SU-DHL-6 (cell line): ENCODE results near the gene HUNK.

Source experiments
- H2AFZ ChIP-seq: fragments of 200-600 bp; sonication (generic); 2 replicates; pipeline ENCODE4 v1.6.1; 2014; ENCODE audit warnings: low read depth, mild to moderate bottlenecking, moderate library complexity, mixed read lengths, antibody characterized with exemption, low read length; ENCODE audit not compliant: severe bottlenecking
- H3F3A ChIP-seq: fragments of 200-600 bp; shearing (Covaris generic); 2 replicates; pipeline ENCODE4 v1.6.0; 2016; ENCODE audit warnings: antibody characterized with exemption, mild to moderate bottlenecking; ENCODE audit not compliant: insufficient read depth
- H3K27ac ChIP-seq: fragments of 200-600 bp; sonication (generic); 2 replicates; pipeline ENCODE4 v1.5.1; 2016; ENCODE audit warnings: low read depth, mild to moderate bottlenecking, low read length, moderate library complexity, mixed read lengths
- H3K27me3 ChIP-seq: fragments of 200-600 bp; sonication (generic), shearing (Covaris generic); 2 replicates; pipeline ENCODE4 v1.6.0; 2014; ENCODE audit warnings: mild to moderate bottlenecking, low read length
- H3K36me3 ChIP-seq: fragments of 200-600 bp; sonication (generic); 2 replicates; pipeline ENCODE4 v1.6.1; 2014; ENCODE audit warnings: mild to moderate bottlenecking, low read length, mixed read lengths
- H3K4me2 ChIP-seq: fragments of 300-600, 200-600 bp; shearing (Covaris generic), sonication (generic); 2 replicates; pipeline ENCODE4 v1.6.0; 2014; ENCODE audit warnings: low read length, low read depth, mild to moderate bottlenecking; ENCODE audit not compliant: poor library complexity, severe bottlenecking
- H3K4me3 ChIP-seq: fragments of 200-600 bp; sonication (generic); 2 replicates; pipeline ENCODE4 v1.5.1; 2014; ENCODE audit warnings: antibody characterized with exemption, low read length, mild to moderate bottlenecking, mixed read lengths; ENCODE audit not compliant: insufficient read depth, poor library complexity, severe bottlenecking
- H3K79me2 ChIP-seq: fragments of 200-600 bp; sonication (generic); 2 replicates; pipeline ENCODE4 v1.6.1; 2014; ENCODE audit warnings: mild to moderate bottlenecking, low read length, moderate library complexity; ENCODE audit not compliant: insufficient read depth
- H3K9ac ChIP-seq: fragments of 200-600 bp; sonication (generic); 2 replicates; pipeline ENCODE4 v1.7.0; 2014; ENCODE audit warnings: mild to moderate bottlenecking, low read length
- H3K9me2 ChIP-seq: fragments of 200-600 bp; sonication (generic); replicated peaks from 2 replicates; pipeline ENCODE4 v1.6.1; 2014; ENCODE audit warnings: low read length; ENCODE audit not compliant: insufficient read depth
- H3K9me3 ChIP-seq: fragments of 200-600 bp; sonication (generic); 2 replicates; pipeline ENCODE4 v1.6.1; 2014; ENCODE audit warnings: low read length, mixed read lengths; ENCODE audit not compliant: insufficient read depth
- H4K20me1 ChIP-seq: fragments of 200-600 bp; sonication (generic); 2 replicates; pipeline ENCODE4 v1.6.1; 2014; ENCODE audit warnings: low read depth, mild to moderate bottlenecking, antibody characterized with exemption, low read length, moderate library complexity, mixed read lengths
- CTCF ChIP-seq: fragments of 200-600 bp; sonication (generic); IDR thresholded peaks from one replicate; pipeline ENCODE4 v1.5.1; 2017; ENCODE audit warnings: antibody characterized with exemption, mild to moderate bottlenecking, low read length, moderate library complexity; ENCODE audit not compliant: insufficient read depth, poor library complexity, severe bottlenecking
- EZH2phosphoT487 ChIP-seq: fragments of 200-600 bp; sonication (generic), shearing (Covaris generic); conservative IDR thresholded peaks from 2 replicates; pipeline ENCODE4 v1.6.1; 2018; ENCODE audit warnings: mild to moderate bottlenecking, antibody characterized with exemption, low read length, moderate library complexity, mixed read lengths

Gene HUNK

GRCh38 chr21:31973402-31973944, 100.7 kb downstream of the HUNK start:
- H3K4me2 ChIP-seq, result no peak overlapping the region
- H2AFZ ChIP-seq, result no peak overlapping the region
- H3F3A ChIP-seq, result no peaks in the 10 kb centered on the region
- no peak overlapping the region for H3K9ac ChIP-seq
- H3K36me3 ChIP-seq, result no peaks in the 10 kb centered on the region
- no peaks in the 10 kb centered on the region for H3K27me3 ChIP-seq
- no peaks in the 10 kb centered on the region for H3K9me2 ChIP-seq
- TF ChIP-seq CTCF (no peak), EZH2phosphoT487 (no peak)
- no peak overlapping the region for H3K4me3 ChIP-seq
- H3K27ac ChIP-seq, result no peak overlapping the region
- no peaks in the 10 kb centered on the region for H3K79me2 ChIP-seq
- no peaks in the 10 kb centered on the region for H4K20me1 ChIP-seq
- H3K9me3 ChIP-seq, result no peaks in the 10 kb centered on the region

DNA sequence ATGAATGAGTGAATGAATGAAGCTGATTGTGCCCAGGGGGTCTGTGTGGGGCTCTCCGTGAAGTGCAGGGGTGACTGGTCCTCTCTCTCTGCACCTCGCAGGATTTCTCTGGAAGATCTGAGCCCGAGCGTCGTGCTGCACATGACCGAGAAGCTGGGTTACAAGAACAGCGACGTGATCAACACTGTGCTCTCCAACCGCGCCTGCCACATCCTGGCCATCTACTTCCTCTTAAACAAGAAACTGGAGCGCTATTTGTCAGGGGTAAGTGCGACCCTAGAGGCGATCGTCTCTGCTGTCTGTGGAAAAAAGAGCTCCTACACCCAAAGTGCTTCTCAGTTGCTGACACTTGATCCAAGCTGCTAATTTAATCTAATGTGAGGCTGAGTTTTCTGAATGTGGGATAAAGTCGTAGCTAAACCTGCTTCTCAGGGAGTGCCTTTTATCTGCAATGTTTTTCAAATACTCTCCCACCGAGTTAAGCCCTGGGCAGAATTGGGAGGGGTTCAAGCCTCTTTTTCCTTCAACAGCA, 101.7 kb downstream of the HUNK start:
- Histone ChIP-seq H3K9me2 (no peaks in the 10 kb centered on the region), H2AFZ (no peak overlapping the region), H4K20me1 (no peaks in the 10 kb centered on the region), H3K27ac (no peak overlapping the region), H3F3A (no peaks in the 10 kb centered on the region), H3K9ac (no peak overlapping the region), H3K4me2 (no peak overlapping the region), H3K9me3 (no peaks in the 10 kb centered on the region), H3K36me3 (no peaks in the 10 kb centered on the region), H3K4me3 (no peak overlapping the region), H3K79me2 (no peaks in the 10 kb centered on the region), H3K27me3 (no peaks in the 10 kb centered on the region)
- TF ChIP-seq EZH2phosphoT487 (no peak), CTCF (no peak)

- H3K4me3 ChIP-seq, result no peak overlapping the region
- TF ChIP-seq EZH2phosphoT487, result no peak
- TF ChIP-seq CTCF, result no peak
- no peaks in the 10 kb centered on the region for H3K9me3 ChIP-seq
- no peak overlapping the region for H3K27ac ChIP-seq
- no peak overlapping the region for H2AFZ ChIP-seq
- no peaks in the 10 kb centered on the region for H3K9me2 ChIP-seq
- H3K27me3 ChIP-seq, result no peaks in the 10 kb centered on the region
- H3K4me2 ChIP-seq, result no peak overlapping the region
- no peaks in the 10 kb centered on the region for H3K36me3 ChIP-seq
- H3K79me2 ChIP-seq, result no peaks in the 10 kb centered on the region
- no peaks in the 10 kb centered on the region for H4K20me1 ChIP-seq
- no peak overlapping the region for H3K9ac ChIP-seq
- H3F3A ChIP-seq, result no peaks in the 10 kb centered on the region
These were observed 102.7 kb downstream of the HUNK start for GRCh38 chr21:31975491-31975890.
